GM19240 (cell line): ENCODE data around the gene TMEM144.
A peak's percentile ranks its signal among the peaks of the same experiment; 100 is the strongest.

ENCODE experiments used
- DNase-seq: peaks from one replicate; pipeline ENCODE4 v3.0.0; 2011; ENCODE audit warnings: low spot score; ENCODE audit not compliant: insufficient read length

TMEM144 gene

DNA sequence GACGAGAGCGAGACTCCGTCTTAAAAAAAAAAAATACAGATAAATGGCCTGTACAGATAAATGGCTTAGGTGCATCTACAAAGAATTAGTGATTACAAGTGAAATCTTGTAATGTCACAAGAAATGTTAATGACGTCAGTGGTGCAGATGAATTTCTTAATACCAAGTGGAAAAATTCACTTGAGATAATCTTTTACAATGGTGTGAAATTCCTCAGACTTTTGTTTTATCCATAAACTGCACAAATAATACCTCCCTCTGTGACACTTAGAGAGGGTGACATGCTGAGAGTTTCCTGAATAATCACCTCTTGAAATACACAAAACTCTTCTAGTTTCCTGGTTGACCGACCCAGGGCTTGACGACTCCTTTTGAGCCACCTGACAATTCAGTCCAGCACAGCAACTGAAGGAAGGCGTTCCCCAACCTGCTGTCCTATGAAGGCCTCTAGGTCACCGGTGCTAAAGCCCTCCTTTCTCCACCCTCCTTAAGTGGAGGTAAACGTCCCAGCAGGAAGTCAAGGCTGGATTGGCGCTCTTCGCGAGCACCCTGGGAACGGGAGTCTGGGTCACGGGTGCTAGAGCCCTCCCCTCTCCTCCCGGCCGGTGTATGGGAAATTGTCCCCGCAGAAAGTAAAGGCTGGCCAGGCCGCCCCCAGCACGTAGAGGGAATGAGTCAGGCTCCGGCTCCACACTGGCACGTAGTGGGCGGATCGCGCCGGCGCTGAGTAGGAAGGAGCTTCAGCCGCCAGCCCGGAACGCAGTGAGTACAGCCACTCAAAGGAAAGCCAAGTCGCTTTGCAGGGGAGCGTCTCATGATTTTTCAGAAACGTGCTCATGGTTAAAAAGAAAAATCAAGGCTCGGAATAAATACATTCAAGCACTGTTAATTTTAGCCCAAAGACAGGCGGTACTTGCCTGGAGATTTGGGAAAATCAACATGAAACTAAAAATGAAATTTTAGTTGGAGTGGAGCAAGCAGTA, at the start of gene TMEM144:
Gene TMEM144, plus strand, starts transcription at position 662 of the 983 bp plus-strand sequence. CDS start 2,182 bp downstream, outside the sequence.
- DNase-seq, result peak; percentile 13

DNA sequence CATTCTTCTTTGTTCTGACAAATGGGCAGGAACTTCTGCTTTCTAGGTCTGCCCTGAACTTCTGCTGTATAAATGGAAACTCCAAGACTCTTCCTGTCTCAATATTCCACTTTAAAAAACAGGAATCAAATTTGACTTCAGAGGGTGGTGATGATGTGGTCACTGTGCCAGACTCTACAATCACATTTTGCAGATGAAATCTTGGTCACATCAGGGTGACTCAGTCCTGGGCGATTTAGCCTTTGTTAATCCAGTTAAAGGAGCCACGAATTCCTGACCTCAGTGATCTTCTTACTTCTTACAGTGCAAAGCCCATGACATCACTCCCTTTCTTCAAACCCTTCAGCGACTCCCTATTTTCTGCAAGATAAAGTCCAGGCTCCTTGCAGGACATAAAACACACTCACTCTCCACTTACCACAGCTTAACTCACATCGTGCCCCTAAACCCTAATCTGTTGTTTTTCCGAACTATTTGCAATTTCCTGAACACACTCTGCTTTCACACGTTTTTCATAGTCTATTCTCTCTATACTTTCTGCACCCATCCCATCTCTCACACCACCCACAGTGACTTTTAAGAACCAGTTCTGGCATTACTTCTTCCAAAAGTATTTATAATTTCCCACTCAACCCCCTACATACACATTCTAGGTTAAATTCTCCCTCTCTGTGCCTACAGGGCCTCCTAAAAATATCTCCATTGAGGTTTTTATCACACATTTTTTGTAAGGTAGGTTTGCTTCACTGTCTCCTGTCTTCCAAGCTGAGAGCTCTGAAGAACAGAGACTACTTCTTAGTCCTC, 48.5 kb upstream of the TMEM144 start:
- DNase-seq, result no peak

- no peak for DNase-seq
Measured at GRCh38 chr4:158162631-158163030, 47.7 kb upstream of the TMEM144 start.

GRCh38 chr4:158163941-158164767, 46.1 kb upstream of the TMEM144 start:
- DNase-seq, result no peak

DNA sequence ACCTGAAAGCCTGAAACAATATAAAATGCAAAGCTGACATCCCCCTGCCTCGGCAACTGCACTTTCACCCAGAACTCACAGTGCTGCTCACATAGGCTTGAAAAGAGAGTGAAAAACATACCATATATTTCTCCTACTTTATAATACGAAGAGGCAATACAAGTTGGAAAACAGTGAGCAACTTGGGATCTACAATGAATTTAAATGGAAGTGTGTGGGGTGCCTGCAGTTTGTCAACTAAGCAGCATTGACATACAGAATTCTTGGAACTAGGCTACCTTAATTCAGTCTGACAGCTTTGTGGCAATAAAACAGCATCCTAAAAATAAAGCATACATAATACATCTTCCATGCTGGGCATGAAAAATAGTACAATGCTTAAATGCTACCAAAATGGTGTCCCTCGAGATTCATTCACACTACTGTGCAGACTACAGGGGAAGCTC, 45.5 kb upstream of the TMEM144 start:
- no peak for DNase-seq

GRCh38 chr4:158166701-158167100, 43.6 kb upstream of the TMEM144 start:
- DNase-seq, result no peak

DNA sequence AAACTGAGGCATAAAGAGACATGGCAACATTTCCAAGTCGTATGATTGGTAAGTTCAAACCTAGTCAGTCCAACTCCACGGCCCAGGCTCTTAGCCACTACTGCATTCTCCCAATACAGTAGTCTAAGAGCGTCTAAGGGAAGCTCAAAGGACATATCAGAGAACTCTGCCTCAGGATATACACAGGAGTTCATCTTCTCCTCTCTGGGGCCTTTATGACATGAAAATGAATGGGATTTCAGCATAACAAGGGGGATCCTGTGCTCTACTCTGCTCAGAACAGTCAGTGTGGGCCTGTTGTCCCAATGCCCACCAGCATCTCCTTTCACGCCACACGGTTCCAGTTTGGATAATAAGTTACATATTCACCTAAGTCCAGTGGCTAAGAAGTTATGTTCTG, 41.7 kb upstream of the TMEM144 start:
- no peak for DNase-seq

DNA sequence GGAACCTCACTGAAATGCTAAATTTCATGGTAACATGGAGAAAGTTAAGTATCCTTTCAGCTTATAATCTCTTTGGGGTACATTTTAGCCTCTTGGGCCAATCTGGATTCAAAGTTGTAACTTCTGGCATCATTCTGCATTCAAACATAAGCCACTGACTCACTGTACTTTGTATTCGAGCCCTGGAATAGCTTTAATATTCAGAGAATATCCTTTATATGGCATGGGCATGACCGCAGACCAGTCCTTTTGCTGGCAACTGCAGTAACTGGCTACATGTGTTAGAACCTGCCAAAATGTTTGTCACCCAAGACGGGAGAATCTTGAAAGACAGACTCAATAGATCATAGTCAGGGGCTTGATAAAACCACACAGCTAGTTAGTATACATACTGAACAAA, 40.8 kb upstream of the TMEM144 start:
- no peak for DNase-seq

DNA sequence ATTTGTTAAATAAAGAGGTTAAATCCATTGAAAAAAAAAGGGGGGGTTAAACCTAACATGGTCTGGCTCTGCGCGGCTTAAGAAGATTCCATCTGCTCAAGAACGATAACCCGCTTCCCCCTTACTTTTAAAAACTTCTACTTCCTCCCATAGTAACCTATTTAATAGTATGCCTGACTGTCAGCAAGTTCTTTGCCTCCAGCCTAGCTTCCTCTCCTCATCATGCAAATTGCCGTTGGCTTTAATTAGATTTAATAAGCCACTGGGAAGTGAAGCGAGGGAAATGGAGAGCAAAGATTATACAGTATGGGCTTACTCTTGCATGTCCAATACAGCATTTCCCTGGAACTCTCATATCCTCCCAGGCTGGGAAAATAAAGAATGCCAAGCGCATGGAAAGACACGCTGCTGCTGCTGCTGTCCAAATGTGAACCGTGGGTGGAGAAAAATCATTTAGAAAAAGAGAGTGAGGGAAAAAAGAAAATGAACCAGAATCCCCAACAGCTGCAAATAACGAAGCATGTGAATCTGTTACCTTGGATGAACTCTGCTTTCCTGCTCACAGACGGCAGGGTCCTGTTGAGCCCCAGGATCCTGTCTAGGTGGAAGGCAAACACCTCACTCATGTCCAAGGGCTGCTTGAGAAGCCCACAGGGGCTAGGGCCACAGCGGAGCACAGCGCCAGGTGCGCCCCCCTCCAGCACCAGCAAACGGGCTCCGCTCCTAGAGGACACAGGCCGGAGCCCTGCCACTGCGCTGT, 40.2 kb upstream of the TMEM144 start:
- DNase-seq, result no peak

DNA sequence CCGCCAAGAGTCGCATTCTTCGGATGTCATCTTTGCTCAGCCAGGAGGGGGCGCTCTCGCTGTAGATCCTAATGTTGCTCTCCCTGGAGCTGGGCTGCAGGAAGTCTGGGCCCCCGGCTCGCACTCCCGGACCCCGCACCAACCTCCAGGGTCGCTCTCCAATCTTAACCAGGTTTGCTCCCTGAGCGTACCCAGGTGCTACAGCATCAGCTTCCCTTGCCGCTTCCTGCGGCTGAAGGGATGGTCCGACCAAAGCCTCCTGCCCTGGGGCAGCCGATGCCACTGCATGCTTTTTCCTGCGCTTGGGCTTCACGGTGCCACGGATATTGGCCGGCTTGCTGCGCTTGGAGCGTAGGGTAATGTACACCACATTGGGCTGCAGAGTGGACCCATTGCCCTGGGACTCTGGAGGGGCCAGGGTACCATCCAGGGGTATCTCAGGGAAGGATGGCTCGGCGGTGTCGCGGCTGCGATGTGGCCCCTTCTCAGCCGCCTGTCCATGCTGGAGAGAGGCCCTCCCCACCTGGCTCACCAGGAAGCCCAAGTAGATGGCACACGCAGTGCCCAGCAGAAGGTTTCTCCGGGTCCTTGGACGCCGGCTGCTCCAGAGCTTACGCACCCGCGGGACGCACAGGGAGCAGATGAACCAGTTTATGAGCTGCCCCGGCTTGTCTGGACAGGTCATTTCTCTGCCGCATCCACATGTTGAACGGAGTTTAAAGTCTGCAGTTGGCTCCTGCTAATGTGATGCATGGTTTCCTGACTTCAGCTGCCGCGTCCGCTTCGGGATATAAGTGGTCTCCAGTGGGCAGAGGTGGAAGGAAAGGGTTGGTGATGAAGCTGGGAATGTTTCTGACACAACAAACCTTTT, 39.4 kb upstream of the TMEM144 start:
- DNase-seq, result no peak

DNA sequence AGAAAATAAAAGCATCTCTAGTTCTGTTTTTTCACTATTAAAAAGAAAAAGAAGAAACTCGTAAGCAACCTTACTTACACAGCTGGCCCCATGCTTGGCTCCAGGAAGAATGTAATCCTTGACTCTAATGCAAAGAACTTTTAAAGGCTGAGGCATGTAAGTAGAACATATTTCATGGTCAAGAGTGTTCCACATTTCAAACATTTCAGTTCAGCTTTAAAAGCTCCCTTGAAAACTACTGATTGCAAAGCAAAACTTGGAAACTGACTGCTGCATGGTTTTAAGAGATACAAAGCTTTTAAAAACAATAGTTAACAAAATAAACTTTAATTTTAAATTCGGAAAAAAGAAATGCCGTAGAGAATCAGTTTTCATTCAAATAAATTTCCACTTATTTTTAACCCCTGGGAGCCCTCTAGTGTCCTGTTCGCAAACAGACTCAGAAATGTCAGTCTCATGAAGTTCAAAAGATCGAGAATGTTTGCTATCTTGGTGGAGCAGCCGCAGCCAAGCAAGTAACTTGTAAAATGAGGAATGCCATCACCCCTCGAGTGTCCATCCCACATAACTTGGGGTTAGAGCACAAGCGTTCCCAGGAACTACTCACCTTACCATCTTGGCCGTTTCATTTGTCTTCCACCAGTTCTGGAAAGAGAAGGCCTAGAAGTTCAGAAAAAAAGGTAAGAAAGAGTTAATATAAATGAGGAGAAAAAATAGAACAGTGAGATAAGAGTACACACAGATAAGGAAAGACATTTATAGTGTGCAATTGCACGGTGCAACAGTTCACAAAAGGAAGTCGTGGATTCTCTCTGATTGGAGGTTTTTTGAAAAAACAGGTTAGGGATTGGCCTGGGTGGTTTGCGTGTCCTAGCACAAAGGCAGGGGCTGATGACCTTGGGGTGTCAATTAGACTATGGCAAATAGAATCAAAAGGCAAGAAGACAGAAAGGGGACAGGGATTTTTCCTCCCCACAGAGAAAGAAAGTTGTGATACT, 37.7 kb upstream of the TMEM144 start, which contains the start of gene GASK1B:
Gene GASK1B, minus strand, starts transcription at position 765 of the 998 bp plus-strand sequence. CDS start 1,650 bp downstream, outside the sequence.
- no peak for DNase-seq

DNA sequence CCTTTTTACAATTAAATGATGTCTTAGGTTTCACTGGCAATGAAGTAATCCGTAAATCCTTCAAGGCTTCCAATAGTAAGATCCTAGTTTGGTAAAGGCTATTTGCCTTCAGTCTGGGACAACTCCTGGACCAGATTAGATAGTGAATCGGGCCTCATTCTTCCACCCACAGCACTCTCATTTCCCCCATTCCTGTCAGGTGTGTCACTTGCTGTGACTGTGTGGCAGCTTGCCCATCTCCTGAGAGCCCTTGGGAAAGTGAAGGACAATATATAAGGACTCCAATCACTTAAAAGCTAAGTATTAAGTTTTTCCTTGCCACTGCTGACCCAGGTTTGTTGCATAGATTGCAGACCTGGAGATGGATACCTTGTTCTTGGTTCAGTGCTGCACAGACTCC, 34.2 kb upstream of the TMEM144 start:
- DNase-seq, result no peak

- DNase-seq, result no peak
Measured at GRCh38 chr4:158176776-158177175, 33.5 kb upstream of the TMEM144 start.

DNA sequence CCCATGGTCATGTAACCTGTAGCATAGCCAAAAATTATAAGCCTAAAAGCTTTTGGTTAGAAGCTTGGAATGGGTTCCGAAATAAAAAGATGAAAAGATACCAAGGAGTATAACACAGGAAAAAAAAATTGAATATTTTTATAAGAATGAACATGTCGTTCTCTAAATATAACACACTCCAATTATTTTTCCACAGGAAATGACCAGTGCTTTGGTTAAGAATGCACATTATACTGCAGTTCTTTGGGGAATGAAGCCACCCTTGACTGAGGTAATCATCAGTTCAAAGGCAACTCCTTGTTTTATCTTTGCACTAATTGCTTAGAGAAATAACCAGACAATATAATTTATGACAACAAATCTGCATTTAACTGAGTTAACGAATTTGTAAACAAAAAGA, 30.8 kb upstream of the TMEM144 start:
- no peak for DNase-seq

GRCh38 chr4:158181906-158182305, 28.4 kb upstream of the TMEM144 start:
- DNase-seq, result no peak

DNA sequence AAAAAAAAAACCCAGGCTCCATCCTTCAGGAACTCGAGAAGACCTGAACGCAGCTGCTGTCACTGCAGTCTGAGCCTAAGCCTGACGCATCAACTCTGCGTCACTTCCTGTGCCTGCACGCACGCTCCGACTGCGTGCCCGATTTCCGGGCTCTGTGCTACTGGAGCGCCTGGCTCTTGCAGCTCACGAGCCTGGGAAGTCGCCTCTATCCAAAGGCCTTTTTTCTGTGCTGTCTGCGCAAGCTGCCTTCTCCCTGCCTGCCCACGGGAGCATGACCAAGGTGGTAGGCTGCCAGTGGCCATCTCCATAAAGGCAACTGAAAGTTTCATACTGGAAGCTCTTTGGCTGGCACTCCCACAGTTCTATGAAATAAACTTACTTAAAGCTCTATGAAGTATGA, 27.6 kb upstream of the TMEM144 start:
- DNase-seq, result no peak

- DNase-seq, result no peak
Measured at GRCh38 chr4:158186815-158187214, 23.5 kb upstream of the TMEM144 start.

DNA sequence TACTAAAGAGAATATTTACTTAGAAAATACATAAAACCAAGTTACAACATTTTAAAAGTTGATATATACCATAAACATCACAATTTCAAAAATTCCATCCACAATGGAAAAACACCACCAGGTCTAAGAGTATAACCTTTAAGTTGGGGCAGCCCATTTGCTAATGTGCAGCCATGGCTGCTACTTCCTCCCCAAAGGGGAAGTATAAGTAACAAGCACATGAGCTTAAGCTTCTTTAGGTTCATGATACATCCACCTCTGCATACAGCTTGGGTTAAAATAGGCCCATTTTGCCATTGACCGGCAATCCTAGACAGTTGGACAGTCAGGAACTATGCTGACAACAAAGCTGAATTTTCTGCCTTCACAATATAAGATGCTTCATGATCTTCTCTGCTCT, 20.9 kb upstream of the TMEM144 start:
- no peak for DNase-seq
